Epithelial cell of esophagus (primary cell): ENCODE data around the gene MASP1.

Experiments used
- DNase-seq: peaks from one replicate; pipeline ENCODE4 v3.0.0; 2010; ENCODE audit warnings: low read depth
- H3K4me3 ChIP-seq: 2 replicates; pipeline ENCODE4 v1.5.1; 2011; ENCODE audit warnings: mild to moderate bottlenecking, low read length, control low read depth
- CTCF ChIP-seq: IDR thresholded peaks from 2 replicates; pipeline ENCODE4 v1.5.1; 2011; ENCODE audit warnings: low read depth, mild to moderate bottlenecking, low read length, control low read depth, inconsistent platforms; ENCODE audit not compliant: insufficient read depth; ENCODE audit errors: missing control alignments

Gene MASP1

GRCh38 chr3:187261541-187261969 lies 30.0 kb downstream of the MASP1 start:
- peak; percentile 37 for DNase-seq
- TF ChIP-seq CTCF, result no peak
- H3K4me3 ChIP-seq, result no peak overlapping the region

GRCh38 chr3:187259171-187259570 lies 32.4 kb downstream of the MASP1 start:
- TF ChIP-seq CTCF, result no peak
- no peak for DNase-seq
- no peak overlapping the region for H3K4me3 ChIP-seq

- TF ChIP-seq CTCF, result no peak
These were observed 33.4 kb downstream of the MASP1 start for GRCh38 chr3:187257992-187258692.

GRCh38 chr3:187257471-187257870 lies 34.1 kb downstream of the MASP1 start:
- no peak for DNase-seq
- no peak overlapping the region for H3K4me3 ChIP-seq
- TF ChIP-seq CTCF, result no peak

More at GRCh38 chr3:187257992-187258692, 33.4 kb downstream of the MASP1 start:
- DNase-seq, result no peak
- H3K4me3 ChIP-seq, result no peak overlapping the region

- no peak for TF ChIP-seq CTCF
- no peak for DNase-seq
- H3K4me3 ChIP-seq, result no peak overlapping the region
These were observed 35.4 kb downstream of the MASP1 start for GRCh38 chr3:187256051-187256616.

GRCh38 chr3:187255314-187255713 lies 36.2 kb downstream of the MASP1 start:
- DNase-seq, result no peak
- no peak overlapping the region for H3K4me3 ChIP-seq
- no peak for TF ChIP-seq CTCF

- no peak overlapping the region for H3K4me3 ChIP-seq
- DNase-seq, result no peak
- no peak for TF ChIP-seq CTCF
These were observed 39.2 kb downstream of the MASP1 start for GRCh38 chr3:187252311-187252710.
